K562 (cell line): ENCODE data around the gene YBX2. TPM values are rescaled to one million over a fixed set of nuclear protein-coding genes. Genes with fewer than 3 reads are reported as not detected.

Source experiments
- EWSR1 ChIP-seq: fragments of 450-650 bp; IDR thresholded peaks from 2 replicates; pipeline ENCODE4 v1.6.1; 2018; ENCODE audit warnings: borderline replicate concordance, mild to moderate bottlenecking, low read depth, moderate library complexity; ENCODE audit not compliant: partially characterized antibody
- KAT7 ChIP-seq: sonication (generic); formaldehyde crosslinking; IDR thresholded peaks from 2 replicates; pipeline ENCODE4 v1.8.0; 2022; ENCODE audit warnings: missing genetic modification reagents, mild to moderate bottlenecking, borderline replicate concordance
- KDM1A ChIP-seq, 2 experiments: fragments of 450-650 bp; IDR thresholded peaks; 2 replicates each; pipeline ENCODE4 v1.6.1; 2016; ENCODE audit warnings: mild to moderate bottlenecking in 2 of 2
- NFIC ChIP-seq: fragments of 450-650 bp; IDR thresholded peaks from 2 replicates; pipeline ENCODE4 v1.6.1; 2017; ENCODE audit warnings: mild to moderate bottlenecking, inconsistent platforms
- PML ChIP-seq: IDR thresholded peaks from 2 replicates; pipeline ENCODE4 v1.6.1; 2012; ENCODE audit warnings: low read length, inconsistent platforms
- POLR2A ChIP-seq: fragments of 450-650 bp; conservative IDR thresholded peaks from 2 replicates; pipeline ENCODE4 v1.6.1; 2016
- ZNF3 ChIP-seq: fragments of 250-450 bp; sonication (Bioruptor Pico); IDR thresholded peaks from 2 replicates; pipeline ENCODE4 v1.5.0; 2021; ENCODE audit warnings: mild to moderate bottlenecking, moderate library complexity
- polyA plus RNA-seq, 8 experiments: library from polyadenylated mRNA; depleted of rRNA in 4 of 8; stranded (reverse) in 5 of 8; unstranded in 3 of 8; fragments of >200 nt; fragmentation: Nextera tagmentation in 2 of 8; fragmentation: Illumina TruSeq in 1 of 8; extraction: Ambion mirVana in 2 of 8; extraction: Trizol in 1 of 8; gene quantifications; 2 replicates each; pipeline versions ENCODE4 v1.2.1 to v1.2.3, GENCODE V29; 2011 to 2014; ENCODE audit warnings: inconsistent platforms in 1 of 8, missing spikeins in 1 of 8
- total RNA-seq, 7 experiments: library from RNA; depleted of rRNA in 6 of 7; stranded (reverse); fragments of >200 nt in 6 of 7; fragmentation: Illumina TruSeq in 2 of 7; extraction: Trizol in 2 of 7; gene quantifications; 2 replicates each; pipeline versions ENCODE4 v1.2.1 to v1.2.3, GENCODE V29; 2011 to 2021; ENCODE audit warnings: low replicate concordance in 1 of 7
- TF ChIP-seq, protein P1 (sequence below): sonication (generic); formaldehyde crosslinking; IDR thresholded peaks from 2 replicates; pipeline ENCODE4 v1.8.1; 2023; ENCODE audit warnings: missing genetic modification reagents, mild to moderate bottlenecking, borderline replicate concordance
- TF ChIP-seq, protein P2 (sequence below), 2 experiments: IDR thresholded peaks; 2 replicates each; pipeline ENCODE4 v1.6.1; 2011; ENCODE audit warnings: borderline replicate concordance in 1 of 2, control low read depth in 1 of 2, low read depth in 1 of 2, low read length in 1 of 2, mild to moderate bottlenecking in 1 of 2, mixed read lengths in 1 of 2, moderate library complexity in 1 of 2; ENCODE audit not compliant: insufficient read depth in 1 of 2, insufficient read length in 1 of 2, poor library complexity in 1 of 2, severe bottlenecking in 1 of 2; ENCODE audit errors: extremely low read depth in 1 of 2
- TF ChIP-seq, protein P3 (sequence below): sonication (generic); formaldehyde crosslinking; IDR thresholded peaks from 2 replicates; pipeline ENCODE4 v1.8.0; 2023; ENCODE audit warnings: mild to moderate bottlenecking, missing genetic modification reagents
- TF ChIP-seq, protein P4 (sequence below): fragments of 450-650 bp; IDR thresholded peaks from 2 replicates; pipeline ENCODE4 v1.6.1; 2018; ENCODE audit not compliant: partially characterized antibody

The YBX2 gene
- total and polyA plus RNA-seq, 9 of the 15 experiments (the other 6 are each of a cell fraction or from before 2014, with no cell fraction given) = 0.03 to 0.59 (median 0.27) TPM; not detected in 6

DNA sequence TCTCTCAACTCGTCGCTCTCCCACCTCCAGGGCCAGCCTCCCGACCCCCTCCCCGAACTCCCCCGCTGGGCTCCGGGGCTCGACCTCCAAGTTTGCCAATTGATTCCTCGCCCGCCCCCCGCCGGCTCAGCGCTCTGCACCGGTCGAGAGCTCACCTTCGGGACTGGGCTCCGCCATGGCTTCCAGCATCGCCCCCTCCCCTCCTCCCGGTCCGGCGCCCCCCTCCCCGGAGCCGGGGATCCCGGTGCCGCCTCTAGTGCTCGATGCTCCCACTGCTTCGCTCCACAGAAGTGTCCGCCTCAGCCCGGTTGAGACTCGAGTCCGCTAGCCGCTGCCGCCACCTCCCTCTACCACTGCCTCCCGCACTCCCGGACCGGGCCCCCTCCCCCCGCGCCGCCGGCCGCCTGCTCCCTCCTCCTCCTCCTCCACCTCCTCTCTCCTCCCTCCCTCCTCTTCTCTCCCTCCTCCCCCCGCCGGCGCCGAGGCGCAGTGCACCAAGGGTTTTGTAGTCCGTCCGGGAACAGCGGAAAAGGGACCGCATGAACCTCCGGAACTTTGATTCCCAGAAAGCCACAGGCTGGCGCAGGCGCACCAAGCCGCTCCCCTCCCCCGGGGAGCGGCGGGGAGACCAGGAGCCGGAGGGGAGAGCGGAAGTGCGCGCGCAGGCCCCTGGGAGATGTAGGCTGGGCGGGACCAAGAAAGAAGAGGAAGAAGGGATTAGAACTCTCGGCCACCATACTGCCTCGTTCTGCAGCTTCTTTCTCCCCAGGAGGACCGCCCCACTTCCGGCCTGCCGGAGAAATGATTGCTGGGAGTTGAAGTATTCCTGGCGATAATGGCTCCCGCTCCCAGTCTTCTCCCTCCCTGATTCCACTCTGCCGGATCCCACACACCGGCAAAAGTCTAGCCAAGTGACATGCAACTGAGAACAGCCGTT is 55.1 kb downstream of the YBX2 start, which contains the start of gene PHF23 (continued):
- TF ChIP-seq, protein P1, sequence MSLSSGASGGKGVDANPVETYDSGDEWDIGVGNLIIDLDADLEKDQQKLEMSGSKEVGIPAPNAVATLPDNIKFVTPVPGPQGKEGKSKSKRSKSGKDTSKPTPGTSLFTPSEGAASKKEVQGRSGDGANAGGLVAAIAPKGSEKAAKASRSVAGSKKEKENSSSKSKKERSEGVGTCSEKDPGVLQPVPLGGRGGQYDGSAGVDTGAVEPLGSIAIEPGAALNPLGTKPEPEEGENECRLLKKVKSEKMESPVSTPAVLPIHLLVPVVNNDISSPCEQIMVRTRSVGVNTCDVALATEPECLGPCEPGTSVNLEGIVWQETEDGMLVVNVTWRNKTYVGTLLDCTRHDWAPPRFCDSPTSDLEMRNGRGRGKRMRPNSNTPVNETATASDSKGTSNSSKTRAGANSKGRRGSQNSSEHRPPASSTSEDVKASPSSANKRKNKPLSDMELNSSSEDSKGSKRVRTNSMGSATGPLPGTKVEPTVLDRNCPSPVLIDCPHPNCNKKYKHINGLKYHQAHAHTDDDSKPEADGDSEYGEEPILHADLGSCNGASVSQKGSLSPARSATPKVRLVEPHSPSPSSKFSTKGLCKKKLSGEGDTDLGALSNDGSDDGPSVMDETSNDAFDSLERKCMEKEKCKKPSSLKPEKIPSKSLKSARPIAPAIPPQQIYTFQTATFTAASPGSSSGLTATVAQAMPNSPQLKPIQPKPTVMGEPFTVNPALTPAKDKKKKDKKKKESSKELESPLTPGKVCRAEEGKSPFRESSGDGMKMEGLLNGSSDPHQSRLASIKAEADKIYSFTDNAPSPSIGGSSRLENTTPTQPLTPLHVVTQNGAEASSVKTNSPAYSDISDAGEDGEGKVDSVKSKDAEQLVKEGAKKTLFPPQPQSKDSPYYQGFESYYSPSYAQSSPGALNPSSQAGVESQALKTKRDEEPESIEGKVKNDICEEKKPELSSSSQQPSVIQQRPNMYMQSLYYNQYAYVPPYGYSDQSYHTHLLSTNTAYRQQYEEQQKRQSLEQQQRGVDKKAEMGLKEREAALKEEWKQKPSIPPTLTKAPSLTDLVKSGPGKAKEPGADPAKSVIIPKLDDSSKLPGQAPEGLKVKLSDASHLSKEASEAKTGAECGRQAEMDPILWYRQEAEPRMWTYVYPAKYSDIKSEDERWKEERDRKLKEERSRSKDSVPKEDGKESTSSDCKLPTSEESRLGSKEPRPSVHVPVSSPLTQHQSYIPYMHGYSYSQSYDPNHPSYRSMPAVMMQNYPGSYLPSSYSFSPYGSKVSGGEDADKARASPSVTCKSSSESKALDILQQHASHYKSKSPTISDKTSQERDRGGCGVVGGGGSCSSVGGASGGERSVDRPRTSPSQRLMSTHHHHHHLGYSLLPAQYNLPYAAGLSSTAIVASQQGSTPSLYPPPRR (CRISPR knock-in tag) = no peak
- TF ChIP-seq KAT7 (no peak), NFIC (0 out of 2 replicates have a peak, but pooled peaks have one; percentile 8), POLR2A (peak; percentile 73), ZNF3 (CRISPR knock-in tag) (no peak), EWSR1 (no peak), PML (0 out of 2 replicates have a peak, but pooled peaks have one; percentile 39), KDM1A (IDR thresholded peaks at IDR 0.05) (peak in 1 of 2 experiments; percentile 65; a peak in 2 of 4 replicates)
- TF ChIP-seq, protein P2, sequence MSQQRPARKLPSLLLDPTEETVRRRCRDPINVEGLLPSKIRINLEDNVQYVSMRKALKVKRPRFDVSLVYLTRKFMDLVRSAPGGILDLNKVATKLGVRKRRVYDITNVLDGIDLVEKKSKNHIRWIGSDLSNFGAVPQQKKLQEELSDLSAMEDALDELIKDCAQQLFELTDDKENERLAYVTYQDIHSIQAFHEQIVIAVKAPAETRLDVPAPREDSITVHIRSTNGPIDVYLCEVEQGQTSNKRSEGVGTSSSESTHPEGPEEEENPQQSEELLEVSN (IDR thresholded peaks at IDR 0.05; ENCODE audit: borderline replicate concordance in 1 of 2, extremely low read depth in 1 of 2, insufficient read depth in 1 of 2, insufficient read length in 1 of 2, low read depth in 1 of 2, low read length in 1 of 2, poor library complexity in 1 of 2, severe bottlenecking in 1 of 2) = peak in 1 of 2 experiments; percentile 43
- TF ChIP-seq, protein P3, sequence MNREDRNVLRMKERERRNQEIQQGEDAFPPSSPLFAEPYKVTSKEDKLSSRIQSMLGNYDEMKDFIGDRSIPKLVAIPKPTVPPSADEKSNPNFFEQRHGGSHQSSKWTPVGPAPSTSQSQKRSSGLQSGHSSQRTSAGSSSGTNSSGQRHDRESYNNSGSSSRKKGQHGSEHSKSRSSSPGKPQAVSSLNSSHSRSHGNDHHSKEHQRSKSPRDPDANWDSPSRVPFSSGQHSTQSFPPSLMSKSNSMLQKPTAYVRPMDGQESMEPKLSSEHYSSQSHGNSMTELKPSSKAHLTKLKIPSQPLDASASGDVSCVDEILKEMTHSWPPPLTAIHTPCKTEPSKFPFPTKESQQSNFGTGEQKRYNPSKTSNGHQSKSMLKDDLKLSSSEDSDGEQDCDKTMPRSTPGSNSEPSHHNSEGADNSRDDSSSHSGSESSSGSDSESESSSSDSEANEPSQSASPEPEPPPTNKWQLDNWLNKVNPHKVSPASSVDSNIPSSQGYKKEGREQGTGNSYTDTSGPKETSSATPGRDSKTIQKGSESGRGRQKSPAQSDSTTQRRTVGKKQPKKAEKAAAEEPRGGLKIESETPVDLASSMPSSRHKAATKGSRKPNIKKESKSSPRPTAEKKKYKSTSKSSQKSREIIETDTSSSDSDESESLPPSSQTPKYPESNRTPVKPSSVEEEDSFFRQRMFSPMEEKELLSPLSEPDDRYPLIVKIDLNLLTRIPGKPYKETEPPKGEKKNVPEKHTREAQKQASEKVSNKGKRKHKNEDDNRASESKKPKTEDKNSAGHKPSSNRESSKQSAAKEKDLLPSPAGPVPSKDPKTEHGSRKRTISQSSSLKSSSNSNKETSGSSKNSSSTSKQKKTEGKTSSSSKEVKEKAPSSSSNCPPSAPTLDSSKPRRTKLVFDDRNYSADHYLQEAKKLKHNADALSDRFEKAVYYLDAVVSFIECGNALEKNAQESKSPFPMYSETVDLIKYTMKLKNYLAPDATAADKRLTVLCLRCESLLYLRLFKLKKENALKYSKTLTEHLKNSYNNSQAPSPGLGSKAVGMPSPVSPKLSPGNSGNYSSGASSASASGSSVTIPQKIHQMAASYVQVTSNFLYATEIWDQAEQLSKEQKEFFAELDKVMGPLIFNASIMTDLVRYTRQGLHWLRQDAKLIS (CRISPR knock-in tag) = peak; percentile 25; the same call in 1 of the 2 replicates
- TF ChIP-seq, protein P4, sequence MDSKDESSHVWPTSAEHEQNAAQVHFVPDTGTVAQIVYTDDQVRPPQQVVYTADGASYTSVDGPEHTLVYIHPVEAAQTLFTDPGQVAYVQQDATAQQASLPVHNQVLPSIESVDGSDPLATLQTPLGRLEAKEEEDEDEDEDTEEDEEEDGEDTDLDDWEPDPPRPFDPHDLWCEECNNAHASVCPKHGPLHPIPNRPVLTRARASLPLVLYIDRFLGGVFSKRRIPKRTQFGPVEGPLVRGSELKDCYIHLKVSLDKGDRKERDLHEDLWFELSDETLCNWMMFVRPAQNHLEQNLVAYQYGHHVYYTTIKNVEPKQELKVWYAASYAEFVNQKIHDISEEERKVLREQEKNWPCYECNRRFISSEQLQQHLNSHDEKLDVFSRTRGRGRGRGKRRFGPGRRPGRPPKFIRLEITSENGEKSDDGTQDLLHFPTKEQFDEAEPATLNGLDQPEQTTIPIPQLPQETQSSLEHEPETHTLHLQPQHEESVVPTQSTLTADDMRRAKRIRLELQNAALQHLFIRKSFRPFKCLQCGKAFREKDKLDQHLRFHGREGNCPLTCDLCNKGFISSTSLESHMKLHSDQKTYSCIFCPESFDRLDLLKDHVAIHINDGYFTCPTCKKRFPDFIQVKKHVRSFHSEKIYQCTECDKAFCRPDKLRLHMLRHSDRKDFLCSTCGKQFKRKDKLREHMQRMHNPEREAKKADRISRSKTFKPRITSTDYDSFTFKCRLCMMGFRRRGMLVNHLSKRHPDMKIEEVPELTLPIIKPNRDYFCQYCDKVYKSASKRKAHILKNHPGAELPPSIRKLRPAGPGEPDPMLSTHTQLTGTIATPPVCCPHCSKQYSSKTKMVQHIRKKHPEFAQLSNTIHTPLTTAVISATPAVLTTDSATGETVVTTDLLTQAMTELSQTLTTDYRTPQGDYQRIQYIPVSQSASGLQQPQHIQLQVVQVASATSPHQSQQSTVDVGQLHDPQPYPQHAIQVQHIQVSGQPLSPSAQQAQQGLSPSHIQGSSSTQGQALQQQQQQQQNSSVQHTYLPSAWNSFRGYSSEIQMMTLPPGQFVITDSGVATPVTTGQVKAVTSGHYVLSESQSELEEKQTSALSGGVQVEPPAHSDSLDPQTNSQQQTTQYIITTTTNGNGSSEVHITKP = peak; percentile 84
